Osteoblast (primary cell): Measurements from ENCODE around the gene SND1. TPM values are rescaled to one million over a fixed set of nuclear protein-coding genes. Genes with fewer than 3 reads are reported as not detected.

Experiments used
- DNase-seq: peaks from one replicate; pipeline ENCODE4 v3.0.0; 2011; ENCODE audit warnings: low spot score, mixed read lengths; ENCODE audit not compliant: insufficient read length; ENCODE audit errors: missing footprints
- H2AFZ ChIP-seq: 2 replicates; pipeline ENCODE4 v1.6.0; 2011; ENCODE audit warnings: mild to moderate bottlenecking, low read length
- H3K27ac ChIP-seq: 2 replicates; pipeline ENCODE4 v1.5.1; 2011; ENCODE audit warnings: mild to moderate bottlenecking, low read depth, low read length, moderate library complexity
- H3K27me3 ChIP-seq: 2 replicates; pipeline ENCODE4 v1.6.0; 2012; ENCODE audit warnings: mild to moderate bottlenecking, control low read depth, inconsistent platforms, low read length, moderate library complexity; ENCODE audit not compliant: insufficient read depth
- H3K36me3 ChIP-seq: 2 replicates; pipeline ENCODE4 v1.5.1; 2011; ENCODE audit warnings: mild to moderate bottlenecking, low read length, control low read depth, moderate library complexity; ENCODE audit not compliant: insufficient read depth
- H3K4me1 ChIP-seq: 2 replicates; pipeline ENCODE4 v1.5.1; 2011; ENCODE audit warnings: mild to moderate bottlenecking, low read length, control low read depth, moderate library complexity; ENCODE audit not compliant: insufficient read depth
- H3K4me2 ChIP-seq: 2 replicates; pipeline ENCODE4 v1.6.0; 2011; ENCODE audit warnings: mild to moderate bottlenecking, low read length; ENCODE audit not compliant: insufficient read depth
- H3K4me3 ChIP-seq: fragments of 200-600 bp; sonication (generic); 3 replicates; pipeline ENCODE4 v1.5.1; 2012; ENCODE audit warnings: mild to moderate bottlenecking, low read length, inconsistent platforms; ENCODE audit not compliant: insufficient read depth
- H3K79me2 ChIP-seq: 2 replicates; pipeline ENCODE4 v1.6.0; 2012; ENCODE audit warnings: mild to moderate bottlenecking, low read length, control low read depth, inconsistent platforms; ENCODE audit not compliant: insufficient read depth
- H3K9me3 ChIP-seq: 2 replicates; pipeline ENCODE4 v1.5.1; 2011; ENCODE audit warnings: low read depth, low read length, control low read depth
- H4K20me1 ChIP-seq: 2 replicates; pipeline ENCODE4 v1.6.0; 2012; ENCODE audit warnings: mild to moderate bottlenecking, low read length, control low read depth; ENCODE audit not compliant: insufficient read depth
- total RNA-seq: library from RNA; depleted of rRNA; stranded (reverse); fragments of >200 nt; gene quantifications from 2 replicates; pipeline ENCODE4 v1.2.3, GENCODE V29; 2012
- TF ChIP-seq, protein P1 (sequence below): IDR thresholded peaks from 2 replicates; pipeline ENCODE4 v1.5.1; 2011; ENCODE audit warnings: mild to moderate bottlenecking, low read depth, low read length, moderate library complexity; ENCODE audit errors: extremely low read depth

Gene SND1
- total RNA-seq, 1 donor = 257 TPM

DNA sequence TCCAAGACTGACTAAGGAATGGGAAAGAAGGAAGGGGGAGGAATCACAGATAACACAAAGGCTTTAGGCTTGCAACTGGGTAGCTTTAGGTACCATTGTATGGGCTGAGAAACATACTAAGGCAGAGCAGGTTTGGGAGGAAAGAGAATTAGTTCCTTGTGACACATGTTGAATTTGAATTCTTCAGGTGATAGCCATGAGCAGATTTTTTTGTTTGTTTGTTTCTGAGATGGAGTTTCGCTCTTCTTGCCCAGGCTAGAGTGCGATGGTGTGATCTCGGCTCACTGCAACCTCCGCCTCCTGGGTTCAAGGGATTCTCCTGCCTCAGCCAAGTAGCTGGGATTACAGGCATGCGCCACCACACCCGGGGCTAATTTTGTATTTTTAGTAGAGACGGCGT is 4.4 kb upstream of the SND1 start:
- no peaks in the 10 kb centered on the region for H4K20me1 ChIP-seq
- H2AFZ ChIP-seq = no peak overlapping the region
- no peaks in the 10 kb centered on the region for H3K9me3 ChIP-seq
- DNase-seq = no peak
- H3K36me3 ChIP-seq = no peaks in the 10 kb centered on the region
- TF ChIP-seq, protein P1, sequence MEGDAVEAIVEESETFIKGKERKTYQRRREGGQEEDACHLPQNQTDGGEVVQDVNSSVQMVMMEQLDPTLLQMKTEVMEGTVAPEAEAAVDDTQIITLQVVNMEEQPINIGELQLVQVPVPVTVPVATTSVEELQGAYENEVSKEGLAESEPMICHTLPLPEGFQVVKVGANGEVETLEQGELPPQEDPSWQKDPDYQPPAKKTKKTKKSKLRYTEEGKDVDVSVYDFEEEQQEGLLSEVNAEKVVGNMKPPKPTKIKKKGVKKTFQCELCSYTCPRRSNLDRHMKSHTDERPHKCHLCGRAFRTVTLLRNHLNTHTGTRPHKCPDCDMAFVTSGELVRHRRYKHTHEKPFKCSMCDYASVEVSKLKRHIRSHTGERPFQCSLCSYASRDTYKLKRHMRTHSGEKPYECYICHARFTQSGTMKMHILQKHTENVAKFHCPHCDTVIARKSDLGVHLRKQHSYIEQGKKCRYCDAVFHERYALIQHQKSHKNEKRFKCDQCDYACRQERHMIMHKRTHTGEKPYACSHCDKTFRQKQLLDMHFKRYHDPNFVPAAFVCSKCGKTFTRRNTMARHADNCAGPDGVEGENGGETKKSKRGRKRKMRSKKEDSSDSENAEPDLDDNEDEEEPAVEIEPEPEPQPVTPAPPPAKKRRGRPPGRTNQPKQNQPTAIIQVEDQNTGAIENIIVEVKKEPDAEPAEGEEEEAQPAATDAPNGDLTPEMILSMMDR = no peak
- no peak overlapping the region for H3K4me2 ChIP-seq
- peaks cover 7% of the 10 kb centered on the region for H3K4me1 ChIP-seq
- H3K79me2 ChIP-seq = peaks cover 7% of the 10 kb centered on the region
- no peaks in the 10 kb centered on the region for H3K27me3 ChIP-seq
- no peak overlapping the region for H3K27ac ChIP-seq
- H3K4me3 ChIP-seq = no peak overlapping the region

DNA sequence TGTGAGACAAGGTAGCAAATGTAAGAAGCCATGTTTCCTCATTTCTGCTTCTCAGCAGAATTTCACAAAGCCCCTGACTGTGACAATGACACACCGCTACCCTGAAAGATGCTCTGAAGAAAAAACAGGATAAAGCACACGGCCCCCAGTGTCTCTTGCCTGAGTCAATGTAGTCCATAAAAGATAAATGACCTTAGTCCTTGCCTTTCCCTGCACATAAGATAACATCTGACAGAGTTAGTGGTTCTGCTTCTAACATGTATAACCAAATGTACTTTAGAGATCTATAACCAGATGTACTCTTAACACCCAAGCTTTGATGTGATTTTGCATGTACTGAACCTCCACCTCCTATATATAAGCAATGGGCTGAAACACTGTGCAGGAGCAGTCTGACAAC is 3.0 kb upstream of the SND1 start:
- no peak overlapping the region for H2AFZ ChIP-seq
- H3K9me3 ChIP-seq = no peaks in the 10 kb centered on the region
- no peak overlapping the region for H3K27ac ChIP-seq
- TF ChIP-seq, protein P1 = no peak
- peaks cover 18% of the 10 kb centered on the region for H3K4me1 ChIP-seq
- peaks cover 20% of the 10 kb centered on the region for H3K79me2 ChIP-seq
- H3K36me3 ChIP-seq = no peaks in the 10 kb centered on the region
- no peaks in the 10 kb centered on the region for H3K27me3 ChIP-seq
- no peak overlapping the region for H3K4me2 ChIP-seq
- no peak for DNase-seq
- H3K4me3 ChIP-seq = no peak overlapping the region
- peaks cover 12% of the 10 kb centered on the region for H4K20me1 ChIP-seq

DNA sequence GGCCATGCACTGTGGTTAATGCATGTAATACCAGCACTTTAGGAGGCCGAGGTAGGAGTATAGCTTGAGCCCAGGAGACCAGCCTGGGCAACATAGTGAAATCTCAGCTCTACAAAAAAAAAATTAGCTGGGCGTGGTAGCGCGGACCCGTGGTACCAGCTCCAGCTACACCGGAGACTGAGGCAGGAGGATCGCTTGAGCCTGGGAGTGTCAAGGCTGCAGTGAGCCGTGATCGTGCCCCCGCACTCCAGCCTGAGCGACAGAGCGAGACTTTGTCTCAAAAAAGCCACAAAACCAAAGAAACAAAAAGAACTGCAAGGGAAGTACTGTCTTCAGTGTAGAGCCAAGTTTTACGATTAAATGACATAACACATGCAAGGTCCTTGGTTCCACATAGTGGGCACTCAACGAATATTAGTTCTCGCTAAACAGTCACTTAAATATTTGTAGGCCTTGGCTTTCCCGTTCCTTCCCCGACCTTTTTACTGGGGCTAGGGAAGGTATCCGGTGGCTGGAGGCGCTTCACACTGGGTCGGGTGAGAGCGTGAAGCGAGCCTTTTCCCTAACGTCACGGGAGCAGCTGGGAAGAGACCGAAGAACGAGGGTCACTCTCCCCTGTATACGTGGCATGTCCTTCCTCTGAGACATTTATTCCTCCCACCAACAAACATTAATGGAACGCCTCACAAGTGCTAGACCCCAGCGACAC is 993 bp upstream of the SND1 start:
- Histone ChIP-seq H3K9me3 (no peaks in the 10 kb centered on the region), H3K79me2 (peaks cover 40% of the 10 kb centered on the region), H3K4me2 (peak overlapping the region; percentile 86), H4K20me1 (peaks cover 33% of the 10 kb centered on the region), H3K27me3 (no peaks in the 10 kb centered on the region), H3K4me3 (peak overlapping the region; percentile 87), H3K27ac (peak overlapping the region; percentile 97), H3K4me1 (peaks cover 29% of the 10 kb centered on the region), H3K36me3 (peaks cover 3% of the 10 kb centered on the region), H2AFZ (peak overlapping the region; percentile 96)
- TF ChIP-seq, protein P1 = no peak
- no peak for DNase-seq

DNA sequence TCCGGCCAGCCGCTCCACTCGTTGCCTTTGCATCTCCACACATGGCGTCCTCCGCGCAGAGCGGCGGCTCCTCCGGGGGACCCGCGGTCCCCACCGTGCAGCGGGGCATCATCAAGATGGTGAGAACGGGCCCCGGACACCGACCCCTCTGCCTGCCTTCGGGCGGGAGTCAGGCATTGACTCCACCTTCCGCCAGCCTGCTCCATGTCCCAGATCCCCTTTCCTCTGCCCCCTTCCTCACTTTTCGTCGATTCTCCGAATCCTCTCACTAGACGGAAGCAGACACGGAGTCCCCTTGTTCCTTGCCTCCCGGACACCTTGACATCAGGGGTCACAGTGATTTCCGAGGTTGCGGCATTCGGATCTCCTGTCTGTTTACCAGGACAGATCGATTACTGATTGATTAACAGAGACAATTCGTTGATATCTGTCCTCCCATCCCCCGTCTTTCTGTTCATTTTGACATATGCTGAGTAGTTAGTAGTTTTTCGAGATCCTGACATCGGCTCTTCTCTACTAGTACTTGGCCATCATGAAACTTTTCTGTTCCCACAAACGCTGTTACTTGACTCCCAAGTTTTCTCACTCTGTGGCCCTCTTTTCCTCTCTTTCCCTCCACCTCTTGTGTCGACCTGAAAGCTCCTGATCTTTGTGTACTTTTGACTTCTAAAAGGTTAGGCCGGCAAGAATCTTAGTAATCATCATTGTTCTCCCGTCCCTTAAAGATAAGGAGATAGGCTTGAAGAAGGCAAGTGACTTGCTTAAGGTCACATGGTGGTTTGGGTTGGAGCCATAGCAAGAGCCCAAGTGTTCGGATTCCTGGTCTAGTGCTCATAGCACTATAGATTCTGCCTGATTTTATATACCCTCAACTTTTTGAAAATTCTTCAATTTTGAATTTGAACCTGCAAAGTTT is 597 bp downstream of the SND1 start:
- H3K9me3 ChIP-seq = no peaks in the 10 kb centered on the region
- H3K27me3 ChIP-seq = no peaks in the 10 kb centered on the region
- H3K4me2 ChIP-seq = peak overlapping the region; percentile 86
- H3K27ac ChIP-seq = peak overlapping the region; percentile 97
- H3K4me1 ChIP-seq = peaks cover 29% of the 10 kb centered on the region
- peaks cover 56% of the 10 kb centered on the region for H3K79me2 ChIP-seq
- peak overlapping the region; percentile 85 for H2AFZ ChIP-seq
- no peak for DNase-seq
- peaks cover 46% of the 10 kb centered on the region for H4K20me1 ChIP-seq
- H3K36me3 ChIP-seq = peaks cover 4% of the 10 kb centered on the region
- TF ChIP-seq, protein P1 = no peak
- H3K4me3 ChIP-seq = peak overlapping the region; percentile 87
